Measurements from ENCODE around the gene ATP6V1C2.

Gene ATP6V1C2

GRCh38 chr2:10709290-10709939, 12.0 kb upstream of the ATP6V1C2 start:
- no peak overlapping the region for H3K27ac Mint-ChIP-seq
- H3K9me3 Mint-ChIP-seq: no peaks in the 10 kb centered on the region
- H3K27me3 Mint-ChIP-seq (ENCODE audit: low read depth): peaks cover 22% of the 10 kb centered on the region
- peaks cover 5% of the 10 kb centered on the region for H3K4me1 Mint-ChIP-seq (ENCODE audit: low read depth)
- no peaks in the 10 kb centered on the region for H3K36me3 Mint-ChIP-seq (ENCODE audit: low read depth)
- no peak overlapping the region for H3K4me3 Mint-ChIP-seq
- DNase-seq (ENCODE audit: low spot score): no peak

- peaks cover 5% of the 10 kb centered on the region for H3K4me1 Mint-ChIP-seq (ENCODE audit: low read depth)
- no peaks in the 10 kb centered on the region for H3K36me3 Mint-ChIP-seq (ENCODE audit: low read depth)
- H3K27me3 Mint-ChIP-seq (ENCODE audit: low read depth): peaks cover 26% of the 10 kb centered on the region
- no peak for DNase-seq (ENCODE audit: low spot score)
- H3K4me3 Mint-ChIP-seq: peak overlapping the region; percentile 21
- H3K9me3 Mint-ChIP-seq: no peaks in the 10 kb centered on the region
- H3K27ac Mint-ChIP-seq: peak overlapping the region; percentile 13
Measured at GRCh38 chr2:10712185-10712809, 9.1 kb upstream of the ATP6V1C2 start.

GRCh38 chr2:10716581-10716980, 4.8 kb upstream of the ATP6V1C2 start:
- Mint-ChIP-seq H3K9me3 (no peaks in the 10 kb centered on the region), H3K4me3 (no peak overlapping the region), H3K27ac (no peak overlapping the region), H3K4me1 (ENCODE audit: low read depth) (peaks cover 5% of the 10 kb centered on the region), H3K36me3 (ENCODE audit: low read depth) (no peaks in the 10 kb centered on the region), H3K27me3 (ENCODE audit: low read depth) (peaks cover 42% of the 10 kb centered on the region)
- no peak for DNase-seq (ENCODE audit: low spot score)

- no peak overlapping the region for H3K27ac Mint-ChIP-seq
- no peak for DNase-seq (ENCODE audit: low spot score)
Measured at GRCh38 chr2:10717628-10718027, 3.8 kb upstream of the ATP6V1C2 start.

GRCh38 chr2:10720306-10720705, 1.1 kb upstream of the ATP6V1C2 start:
- Mint-ChIP-seq H3K4me1 (ENCODE audit: low read depth) (no peaks in the 10 kb centered on the region), H3K36me3 (ENCODE audit: low read depth) (no peaks in the 10 kb centered on the region), H3K9me3 (no peaks in the 10 kb centered on the region), H3K4me3 (peak overlapping the region; percentile 13), H3K27me3 (ENCODE audit: low read depth) (peaks cover 64% of the 10 kb centered on the region), H3K27ac (no peak overlapping the region)
- DNase-seq (ENCODE audit: low spot score): no peak

More at GRCh38 chr2:10717628-10718027, 3.8 kb upstream of the ATP6V1C2 start:
- Mint-ChIP-seq H3K36me3 (ENCODE audit: low read depth) (no peaks in the 10 kb centered on the region), H3K4me3 (no peak overlapping the region), H3K4me1 (ENCODE audit: low read depth) (no peaks in the 10 kb centered on the region), H3K27me3 (ENCODE audit: low read depth) (peaks cover 50% of the 10 kb centered on the region), H3K9me3 (no peaks in the 10 kb centered on the region)

- H3K27ac Mint-ChIP-seq: no peak overlapping the region
- H3K36me3 Mint-ChIP-seq (ENCODE audit: low read depth): no peaks in the 10 kb centered on the region
- H3K27me3 Mint-ChIP-seq (ENCODE audit: low read depth): peaks cover 61% of the 10 kb centered on the region
- DNase-seq (ENCODE audit: low spot score): no peak
- H3K4me1 Mint-ChIP-seq (ENCODE audit: low read depth): no peaks in the 10 kb centered on the region
- no peaks in the 10 kb centered on the region for H3K9me3 Mint-ChIP-seq
- no peak overlapping the region for H3K4me3 Mint-ChIP-seq
Measured at GRCh38 chr2:10720947-10721395, 459 bp upstream of the ATP6V1C2 start.

GRCh38 chr2:10722252-10722825, 909 bp downstream of the ATP6V1C2 start:
- no peaks in the 10 kb centered on the region for H3K9me3 Mint-ChIP-seq
- DNase-seq (ENCODE audit: low spot score): no peak
- peaks cover 56% of the 10 kb centered on the region for H3K27me3 Mint-ChIP-seq (ENCODE audit: low read depth)
- H3K36me3 Mint-ChIP-seq (ENCODE audit: low read depth): no peaks in the 10 kb centered on the region
- no peaks in the 10 kb centered on the region for H3K4me1 Mint-ChIP-seq (ENCODE audit: low read depth)
- H3K4me3 Mint-ChIP-seq: no peak overlapping the region
- no peak overlapping the region for H3K27ac Mint-ChIP-seq

GRCh38 chr2:10732924-10733565, 11.6 kb downstream of the ATP6V1C2 start:
- H3K4me1 Mint-ChIP-seq (ENCODE audit: low read depth): peaks cover 3% of the 10 kb centered on the region
- no peak overlapping the region for H3K4me3 Mint-ChIP-seq
- H3K9me3 Mint-ChIP-seq: no peaks in the 10 kb centered on the region
- DNase-seq (ENCODE audit: low spot score): no peak
- no peak overlapping the region for H3K27ac Mint-ChIP-seq
- H3K27me3 Mint-ChIP-seq (ENCODE audit: low read depth): peaks cover 9% of the 10 kb centered on the region
- no peaks in the 10 kb centered on the region for H3K36me3 Mint-ChIP-seq (ENCODE audit: low read depth)

- no peak for DNase-seq (ENCODE audit: low spot score)
- Mint-ChIP-seq H3K4me3 (no peak overlapping the region), H3K36me3 (ENCODE audit: low read depth) (no peaks in the 10 kb centered on the region), H3K27me3 (ENCODE audit: low read depth) (peaks cover 10% of the 10 kb centered on the region), H3K27ac (no peak overlapping the region), H3K4me1 (ENCODE audit: low read depth) (peaks cover 3% of the 10 kb centered on the region), H3K9me3 (no peaks in the 10 kb centered on the region)
Measured at GRCh38 chr2:10733566-10733925, 12.1 kb downstream of the ATP6V1C2 start.

- Mint-ChIP-seq H3K27me3 (ENCODE audit: low read depth) (peaks cover 10% of the 10 kb centered on the region), H3K9me3 (no peaks in the 10 kb centered on the region), H3K4me3 (no peak overlapping the region), H3K4me1 (ENCODE audit: low read depth) (peaks cover 3% of the 10 kb centered on the region), H3K27ac (no peak overlapping the region), H3K36me3 (ENCODE audit: low read depth) (no peaks in the 10 kb centered on the region)
- DNase-seq (ENCODE audit: low spot score): no peak
Measured at GRCh38 chr2:10733980-10734379, 12.6 kb downstream of the ATP6V1C2 start.

- no peak for DNase-seq (ENCODE audit: low spot score)
- peaks cover 10% of the 10 kb centered on the region for H3K27me3 Mint-ChIP-seq (ENCODE audit: low read depth)
- H3K9me3 Mint-ChIP-seq: no peaks in the 10 kb centered on the region
- H3K4me3 Mint-ChIP-seq: no peak overlapping the region
- no peak overlapping the region for H3K27ac Mint-ChIP-seq
- no peaks in the 10 kb centered on the region for H3K4me1 Mint-ChIP-seq (ENCODE audit: low read depth)
- H3K36me3 Mint-ChIP-seq (ENCODE audit: low read depth): no peaks in the 10 kb centered on the region
Measured at GRCh38 chr2:10738192-10738591, 16.8 kb downstream of the ATP6V1C2 start.

GRCh38 chr2:10740226-10740625, 18.8 kb downstream of the ATP6V1C2 start:
- Mint-ChIP-seq H3K4me1 (ENCODE audit: low read depth) (no peaks in the 10 kb centered on the region), H3K27ac (no peak overlapping the region), H3K9me3 (no peaks in the 10 kb centered on the region), H3K27me3 (ENCODE audit: low read depth) (peaks cover 3% of the 10 kb centered on the region), H3K4me3 (no peak overlapping the region), H3K36me3 (ENCODE audit: low read depth) (no peaks in the 10 kb centered on the region)
- DNase-seq (ENCODE audit: low spot score): no peak

GRCh38 chr2:10741139-10741538, 19.7 kb downstream of the ATP6V1C2 start:
- H3K4me3 Mint-ChIP-seq: no peak overlapping the region
- DNase-seq (ENCODE audit: low spot score): no peak
- no peaks in the 10 kb centered on the region for H3K9me3 Mint-ChIP-seq
- H3K36me3 Mint-ChIP-seq (ENCODE audit: low read depth): no peaks in the 10 kb centered on the region
- no peak overlapping the region for H3K27ac Mint-ChIP-seq
- H3K27me3 Mint-ChIP-seq (ENCODE audit: low read depth): peaks cover 3% of the 10 kb centered on the region
- no peaks in the 10 kb centered on the region for H3K4me1 Mint-ChIP-seq (ENCODE audit: low read depth)

- DNase-seq (ENCODE audit: low spot score): no peak
- H3K27me3 Mint-ChIP-seq (ENCODE audit: low read depth): peaks cover 3% of the 10 kb centered on the region
- H3K4me1 Mint-ChIP-seq (ENCODE audit: low read depth): no peaks in the 10 kb centered on the region
- H3K36me3 Mint-ChIP-seq (ENCODE audit: low read depth): no peaks in the 10 kb centered on the region
- no peak overlapping the region for H3K27ac Mint-ChIP-seq
- H3K4me3 Mint-ChIP-seq: no peak overlapping the region
- no peaks in the 10 kb centered on the region for H3K9me3 Mint-ChIP-seq
Measured at GRCh38 chr2:10742666-10743065, 21.2 kb downstream of the ATP6V1C2 start.

Measured in T-helper 2 cell treated with Interferon-gamma antibody and Interleukin-4, amounts not matched to agents 5 μg/mL and 100 μg/mL, for 36 hours (primary cell).